ENCODE results near the gene AEBP2. TPM values are rescaled to one million over a fixed set of nuclear protein-coding genes. Genes with fewer than 3 reads are reported as not detected.

Gene AEBP2
- total and polyA plus RNA-seq, 2 of the 13 experiments (the other 11 are each of a cell fraction or from before 2014, with no cell fraction given) = 9.2 to 17.9 TPM

DNA sequence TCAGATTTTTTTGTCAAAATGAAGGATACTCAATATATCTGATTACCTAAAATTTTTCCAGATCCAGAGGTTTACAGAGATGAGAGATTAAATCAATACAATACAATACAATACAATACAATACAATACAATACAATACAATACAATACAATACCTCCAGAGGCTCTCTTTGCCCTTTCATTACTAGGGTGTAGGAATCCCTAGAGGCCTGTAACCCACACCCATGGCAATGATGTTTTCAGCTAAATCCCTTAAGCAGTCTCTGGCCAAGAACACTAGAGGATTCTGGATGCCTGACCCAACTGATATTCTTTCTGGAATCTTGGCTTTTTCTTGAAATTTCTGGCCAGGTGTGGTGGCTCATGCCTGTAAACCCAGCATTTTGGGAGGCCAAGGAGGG lies 23.7 kb upstream of the AEBP2 start (continued):
- no peak for TF ChIP-seq MIXL1 (CRISPR knock-in tag; IDR thresholded peaks at IDR 0.05)
- no peak for TF ChIP-seq ZSCAN20 (CRISPR knock-in tag; IDR thresholded peaks at IDR 0.05; ENCODE audit: borderline replicate concordance)
- TF ChIP-seq, protein P1, sequence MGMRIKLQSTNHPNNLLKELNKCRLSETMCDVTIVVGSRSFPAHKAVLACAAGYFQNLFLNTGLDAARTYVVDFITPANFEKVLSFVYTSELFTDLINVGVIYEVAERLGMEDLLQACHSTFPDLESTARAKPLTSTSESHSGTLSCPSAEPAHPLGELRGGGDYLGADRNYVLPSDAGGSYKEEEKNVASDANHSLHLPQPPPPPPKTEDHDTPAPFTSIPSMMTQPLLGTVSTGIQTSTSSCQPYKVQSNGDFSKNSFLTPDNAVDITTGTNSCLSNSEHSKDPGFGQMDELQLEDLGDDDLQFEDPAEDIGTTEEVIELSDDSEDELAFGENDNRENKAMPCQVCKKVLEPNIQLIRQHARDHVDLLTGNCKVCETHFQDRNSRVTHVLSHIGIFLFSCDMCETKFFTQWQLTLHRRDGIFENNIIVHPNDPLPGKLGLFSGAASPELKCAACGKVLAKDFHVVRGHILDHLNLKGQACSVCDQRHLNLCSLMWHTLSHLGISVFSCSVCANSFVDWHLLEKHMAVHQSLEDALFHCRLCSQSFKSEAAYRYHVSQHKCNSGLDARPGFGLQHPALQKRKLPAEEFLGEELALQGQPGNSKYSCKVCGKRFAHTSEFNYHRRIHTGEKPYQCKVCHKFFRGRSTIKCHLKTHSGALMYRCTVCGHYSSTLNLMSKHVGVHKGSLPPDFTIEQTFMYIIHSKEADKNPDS (CRISPR knock-in tag; IDR thresholded peaks at IDR 0.05) = no peak
- TF ChIP-seq, protein P2, sequence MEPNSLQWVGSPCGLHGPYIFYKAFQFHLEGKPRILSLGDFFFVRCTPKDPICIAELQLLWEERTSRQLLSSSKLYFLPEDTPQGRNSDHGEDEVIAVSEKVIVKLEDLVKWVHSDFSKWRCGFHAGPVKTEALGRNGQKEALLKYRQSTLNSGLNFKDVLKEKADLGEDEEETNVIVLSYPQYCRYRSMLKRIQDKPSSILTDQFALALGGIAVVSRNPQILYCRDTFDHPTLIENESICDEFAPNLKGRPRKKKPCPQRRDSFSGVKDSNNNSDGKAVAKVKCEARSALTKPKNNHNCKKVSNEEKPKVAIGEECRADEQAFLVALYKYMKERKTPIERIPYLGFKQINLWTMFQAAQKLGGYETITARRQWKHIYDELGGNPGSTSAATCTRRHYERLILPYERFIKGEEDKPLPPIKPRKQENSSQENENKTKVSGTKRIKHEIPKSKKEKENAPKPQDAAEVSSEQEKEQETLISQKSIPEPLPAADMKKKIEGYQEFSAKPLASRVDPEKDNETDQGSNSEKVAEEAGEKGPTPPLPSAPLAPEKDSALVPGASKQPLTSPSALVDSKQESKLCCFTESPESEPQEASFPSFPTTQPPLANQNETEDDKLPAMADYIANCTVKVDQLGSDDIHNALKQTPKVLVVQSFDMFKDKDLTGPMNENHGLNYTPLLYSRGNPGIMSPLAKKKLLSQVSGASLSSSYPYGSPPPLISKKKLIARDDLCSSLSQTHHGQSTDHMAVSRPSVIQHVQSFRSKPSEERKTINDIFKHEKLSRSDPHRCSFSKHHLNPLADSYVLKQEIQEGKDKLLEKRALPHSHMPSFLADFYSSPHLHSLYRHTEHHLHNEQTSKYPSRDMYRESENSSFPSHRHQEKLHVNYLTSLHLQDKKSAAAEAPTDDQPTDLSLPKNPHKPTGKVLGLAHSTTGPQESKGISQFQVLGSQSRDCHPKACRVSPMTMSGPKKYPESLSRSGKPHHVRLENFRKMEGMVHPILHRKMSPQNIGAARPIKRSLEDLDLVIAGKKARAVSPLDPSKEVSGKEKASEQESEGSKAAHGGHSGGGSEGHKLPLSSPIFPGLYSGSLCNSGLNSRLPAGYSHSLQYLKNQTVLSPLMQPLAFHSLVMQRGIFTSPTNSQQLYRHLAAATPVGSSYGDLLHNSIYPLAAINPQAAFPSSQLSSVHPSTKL (CRISPR knock-in tag; IDR thresholded peaks at IDR 0.05) = no peak
- no peak for TF ChIP-seq TSC22D2 (CRISPR knock-in tag; IDR thresholded peaks at IDR 0.05; ENCODE audit: borderline replicate concordance)
- TF ChIP-seq JUN (CRISPR knock-in tag; IDR thresholded peaks at IDR 0.05) = no peak
- no peak for TF ChIP-seq CEBPG (CRISPR knock-in tag; IDR thresholded peaks at IDR 0.05)
- TF ChIP-seq, protein P3, sequence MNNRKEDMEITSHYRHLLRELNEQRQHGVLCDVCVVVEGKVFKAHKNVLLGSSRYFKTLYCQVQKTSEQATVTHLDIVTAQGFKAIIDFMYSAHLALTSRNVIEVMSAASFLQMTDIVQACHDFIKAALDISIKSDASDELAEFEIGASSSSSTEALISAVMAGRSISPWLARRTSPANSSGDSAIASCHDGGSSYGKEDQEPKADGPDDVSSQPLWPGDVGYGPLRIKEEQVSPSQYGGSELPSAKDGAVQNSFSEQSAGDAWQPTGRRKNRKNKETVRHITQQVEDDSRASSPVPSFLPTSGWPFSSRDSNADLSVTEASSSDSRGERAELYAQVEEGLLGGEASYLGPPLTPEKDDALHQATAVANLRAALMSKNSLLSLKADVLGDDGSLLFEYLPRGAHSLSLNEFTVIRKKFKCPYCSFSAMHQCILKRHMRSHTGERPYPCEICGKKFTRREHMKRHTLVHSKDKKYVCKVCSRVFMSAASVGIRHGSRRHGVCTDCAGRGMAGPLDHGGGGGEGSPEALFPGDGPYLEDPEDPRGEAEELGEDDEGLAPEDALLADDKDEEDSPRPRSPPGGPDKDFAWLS (CRISPR knock-in tag; IDR thresholded peaks at IDR 0.05; ENCODE audit: borderline replicate concordance) = no peak
- no peak for TF ChIP-seq ZNF720 (CRISPR knock-in tag; IDR thresholded peaks at IDR 0.05)
- TF ChIP-seq, protein P4, sequence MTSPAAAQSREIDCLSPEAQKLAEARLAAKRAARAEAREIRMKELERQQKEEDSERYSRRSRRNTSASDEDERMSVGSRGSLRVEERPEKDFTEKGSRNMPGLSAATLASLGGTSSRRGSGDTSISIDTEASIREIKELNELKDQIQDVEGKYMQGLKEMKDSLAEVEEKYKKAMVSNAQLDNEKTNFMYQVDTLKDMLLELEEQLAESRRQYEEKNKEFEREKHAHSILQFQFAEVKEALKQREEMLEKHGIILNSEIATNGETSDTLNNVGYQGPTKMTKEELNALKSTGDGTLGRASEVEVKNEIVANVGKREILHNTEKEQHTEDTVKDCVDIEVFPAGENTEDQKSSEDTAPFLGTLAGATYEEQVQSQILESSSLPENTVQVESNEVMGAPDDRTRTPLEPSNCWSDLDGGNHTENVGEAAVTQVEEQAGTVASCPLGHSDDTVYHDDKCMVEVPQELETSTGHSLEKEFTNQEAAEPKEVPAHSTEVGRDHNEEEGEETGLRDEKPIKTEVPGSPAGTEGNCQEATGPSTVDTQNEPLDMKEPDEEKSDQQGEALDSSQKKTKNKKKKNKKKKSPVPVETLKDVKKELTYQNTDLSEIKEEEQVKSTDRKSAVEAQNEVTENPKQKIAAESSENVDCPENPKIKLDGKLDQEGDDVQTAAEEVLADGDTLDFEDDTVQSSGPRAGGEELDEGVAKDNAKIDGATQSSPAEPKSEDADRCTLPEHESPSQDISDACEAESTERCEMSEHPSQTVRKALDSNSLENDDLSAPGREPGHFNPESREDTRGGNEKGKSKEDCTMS (CRISPR knock-in tag; conservative IDR thresholded peaks at IDR 0.05) = no peak
